PC-3 (cell line): ENCODE data around the gene CHD1.

Experiments
- EZH2 ChIP-seq: fragments of 300-600 bp; sonication (generic); IDR thresholded peaks from one replicate; pipeline ENCODE4 v1.6.1; 2017; ENCODE audit warnings: antibody characterized with exemption, mild to moderate bottlenecking, low read length; ENCODE audit not compliant: unreplicated experiment
- EZH2phosphoT487 ChIP-seq: fragments of 300-600 bp; sonication (generic); IDR thresholded peaks from 2 replicates; pipeline ENCODE4 v1.6.1; 2018; ENCODE audit warnings: mild to moderate bottlenecking, antibody characterized with exemption, low read length, borderline replicate concordance

DNA sequence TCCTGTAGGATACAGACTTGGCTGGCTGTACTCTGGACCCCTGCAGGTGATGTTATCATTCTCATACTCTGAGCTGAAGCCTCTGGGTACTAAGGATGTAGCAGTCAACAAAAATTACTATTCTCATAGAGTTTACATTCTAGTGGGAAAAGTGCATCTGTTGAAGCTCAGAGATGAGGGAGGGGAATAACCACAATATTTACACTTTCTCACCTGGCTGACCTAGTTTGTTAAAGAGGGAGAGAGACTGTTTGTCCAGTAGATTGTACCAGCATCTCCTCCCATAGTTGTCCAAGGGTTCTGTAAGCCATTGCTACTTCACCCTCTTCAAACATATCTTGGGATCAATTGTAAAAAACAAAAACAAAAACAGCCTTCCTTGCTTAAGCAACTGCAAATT lies 33.8 kb upstream of the CHD1 start:
- TF ChIP-seq EZH2 (no peak), EZH2phosphoT487 (no peak)
